Upper lobe of left lung (tissue), 4 donors: ENCODE results near the gene NR3C1.

Experiments
- EP300 ChIP-seq, 4 donors: sonication (generic); formaldehyde crosslinking; IDR thresholded peaks; one replicate each; pipeline ENCODE4 v1.5.1; 2017; ENCODE audit warnings: antibody characterized with exemption in 4 of 4, control low read depth in 2 of 4
- POLR2A ChIP-seq, 4 donors: fragments of 450-650 bp; IDR thresholded peaks; one replicate each; pipeline ENCODE4 v1.5.1; 2016 to 2017; ENCODE audit warnings: antibody characterized with exemption in 4 of 4, mild to moderate bottlenecking in 2 of 4
- TF ChIP-seq, protein P1 (sequence below), 6 experiments: fragments of 450-650 bp in 4 of 6; fragments of 200-600 bp in 2 of 6; sonication (generic) in 2 of 6; IDR thresholded peaks; one replicate each; pipeline ENCODE4 v1.5.1; 2016 to 2019; ENCODE audit warnings: antibody characterized with exemption in 6 of 6

DNA sequence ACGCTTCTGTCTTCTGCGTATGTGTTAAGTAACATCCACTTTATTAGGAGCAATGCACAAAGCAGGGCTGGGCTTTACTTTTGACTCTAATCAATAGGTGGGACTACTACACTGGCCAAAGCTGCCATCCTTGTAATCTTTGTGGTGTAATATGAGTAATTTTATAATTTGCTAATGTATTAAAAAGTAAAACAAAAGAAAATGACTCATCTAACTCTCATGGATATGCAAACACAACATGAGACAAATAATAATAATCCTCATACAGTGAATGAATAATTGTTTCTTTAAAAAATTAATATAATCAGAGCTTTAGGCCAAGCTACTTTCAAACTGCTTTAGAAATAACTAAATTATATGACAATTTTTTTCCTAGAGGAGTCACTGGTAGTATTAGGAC is 90.7 kb downstream of the NR3C1 start:
- TF ChIP-seq, protein P1, sequence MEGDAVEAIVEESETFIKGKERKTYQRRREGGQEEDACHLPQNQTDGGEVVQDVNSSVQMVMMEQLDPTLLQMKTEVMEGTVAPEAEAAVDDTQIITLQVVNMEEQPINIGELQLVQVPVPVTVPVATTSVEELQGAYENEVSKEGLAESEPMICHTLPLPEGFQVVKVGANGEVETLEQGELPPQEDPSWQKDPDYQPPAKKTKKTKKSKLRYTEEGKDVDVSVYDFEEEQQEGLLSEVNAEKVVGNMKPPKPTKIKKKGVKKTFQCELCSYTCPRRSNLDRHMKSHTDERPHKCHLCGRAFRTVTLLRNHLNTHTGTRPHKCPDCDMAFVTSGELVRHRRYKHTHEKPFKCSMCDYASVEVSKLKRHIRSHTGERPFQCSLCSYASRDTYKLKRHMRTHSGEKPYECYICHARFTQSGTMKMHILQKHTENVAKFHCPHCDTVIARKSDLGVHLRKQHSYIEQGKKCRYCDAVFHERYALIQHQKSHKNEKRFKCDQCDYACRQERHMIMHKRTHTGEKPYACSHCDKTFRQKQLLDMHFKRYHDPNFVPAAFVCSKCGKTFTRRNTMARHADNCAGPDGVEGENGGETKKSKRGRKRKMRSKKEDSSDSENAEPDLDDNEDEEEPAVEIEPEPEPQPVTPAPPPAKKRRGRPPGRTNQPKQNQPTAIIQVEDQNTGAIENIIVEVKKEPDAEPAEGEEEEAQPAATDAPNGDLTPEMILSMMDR (IDR thresholded peaks at IDR 0.05) = no peak
- TF ChIP-seq POLR2A (IDR thresholded peaks at IDR 0.05) = no peak
- TF ChIP-seq EP300 (IDR thresholded peaks at IDR 0.05) = no peak
